Cortex of kidney (tissue), 1 donor: Measurements from ENCODE around the gene KRTAP5-1.
"Not testable (repeated sequence)": the region's sequence is repeated elsewhere in the genome, so short reads cannot be mapped to it uniquely, and the experiment has no call there.

Experiments
- DNase-seq: peaks from one replicate; lab custom pipeline; 2025; lab: John Stamatoyannopoulos, UW

Gene KRTAP5-1, protein sequence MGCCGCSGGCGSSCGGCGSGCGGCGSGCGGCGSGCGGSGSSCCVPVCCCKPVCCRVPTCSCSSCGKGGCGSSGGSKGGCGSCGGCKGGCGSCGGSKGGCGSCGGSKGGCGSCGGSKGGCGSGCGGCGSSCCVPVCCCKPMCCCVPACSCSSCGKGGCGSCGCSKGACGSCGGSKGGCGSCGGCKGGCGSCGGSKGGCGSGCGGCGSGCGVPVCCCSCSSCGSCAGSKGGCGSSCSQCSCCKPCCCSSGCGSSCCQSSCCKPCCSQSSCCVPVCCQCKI

GRCh38 chr11:1584661-1585370 lies at the start of gene KRTAP5-1:
Gene KRTAP5-1 (minus strand): TSS chr11:1585283. CDS start chr11:1585249, 34 bp downstream.
- not testable (repeated sequence) for DNase-seq

DNA sequence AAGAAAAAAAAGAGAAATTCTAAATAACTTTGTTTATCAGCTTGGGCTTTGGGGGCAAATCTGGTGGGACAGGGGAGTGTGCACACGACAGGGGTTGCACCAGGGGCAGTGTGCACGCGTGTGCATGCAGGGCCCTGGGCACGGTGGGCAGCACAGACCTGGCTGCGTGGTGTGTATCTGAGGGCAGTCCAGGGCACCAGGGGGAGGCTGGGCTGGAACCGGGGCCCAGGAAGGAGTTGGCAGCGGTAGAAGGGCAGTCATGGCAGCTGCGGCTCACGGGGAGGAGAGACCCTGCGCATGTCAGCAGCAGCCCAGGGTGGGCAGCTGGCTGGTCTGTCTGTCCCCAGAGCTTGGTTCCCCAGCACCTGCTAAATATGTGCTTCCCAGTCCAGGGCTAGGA lies 48.8 kb upstream of the KRTAP5-1 start:
- DNase-seq: no peak

DNA sequence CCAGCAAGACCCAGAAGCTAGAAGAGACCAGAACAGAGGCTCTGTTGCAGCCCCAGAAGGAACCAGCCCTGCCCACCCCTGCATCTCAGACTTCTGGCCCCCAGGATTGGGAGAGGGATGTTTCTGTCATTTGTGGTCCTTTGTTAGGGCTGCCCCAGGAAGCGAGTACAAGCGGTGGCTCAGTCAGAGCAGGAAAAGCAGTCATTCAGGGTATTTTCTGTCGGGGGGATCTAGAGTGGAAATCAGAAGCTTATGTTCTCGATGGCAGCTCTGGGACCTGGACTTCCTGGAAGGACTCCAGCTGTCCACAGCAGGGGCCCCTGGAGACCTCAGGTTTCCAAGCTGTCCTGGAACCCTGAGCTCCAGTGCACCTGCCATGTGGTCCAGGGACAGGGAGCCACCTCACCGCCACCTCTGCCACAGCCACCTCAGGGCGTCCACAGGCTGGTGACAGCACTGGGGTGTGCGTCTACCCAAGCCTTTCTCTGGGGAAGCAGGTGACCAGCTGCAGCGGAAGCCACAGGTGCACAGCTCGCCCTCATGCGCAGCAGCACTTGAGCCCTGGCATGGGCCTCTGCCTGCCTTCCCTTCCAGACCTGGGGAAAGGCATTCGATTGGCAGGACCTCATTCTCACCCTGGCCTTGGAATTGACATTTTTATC lies 47.1 kb upstream of the KRTAP5-1 start:
- no peak for DNase-seq

DNA sequence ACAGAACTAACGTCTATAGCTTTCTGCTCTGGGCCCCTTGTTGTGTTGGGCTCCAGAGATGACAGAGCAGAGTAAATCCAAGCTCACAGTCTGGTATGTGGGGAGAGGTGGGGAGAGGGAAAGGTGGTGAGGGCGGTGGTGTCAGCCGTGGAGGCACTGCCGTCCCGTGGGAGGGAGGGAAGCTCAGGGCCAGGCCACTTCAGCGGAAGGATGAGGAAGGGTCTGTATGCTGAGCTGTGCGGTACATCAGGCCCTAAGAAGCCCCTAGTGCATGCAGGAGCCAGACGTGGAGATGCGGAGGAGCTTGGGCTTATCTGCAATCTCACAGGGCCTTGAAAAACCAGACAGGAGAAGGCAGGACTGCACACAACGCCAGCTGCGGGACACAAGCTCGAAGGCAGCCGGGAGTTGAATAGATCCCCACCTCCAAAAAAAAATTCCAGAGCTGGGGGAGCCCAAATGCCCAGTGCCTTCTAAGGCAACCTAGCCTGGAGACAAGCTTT lies 46.0 kb upstream of the KRTAP5-1 start:
- no peak for DNase-seq

- DNase-seq: no peak
These were observed 45.2 kb upstream of the KRTAP5-1 start for GRCh38 chr11:1630271-1630670.

DNA sequence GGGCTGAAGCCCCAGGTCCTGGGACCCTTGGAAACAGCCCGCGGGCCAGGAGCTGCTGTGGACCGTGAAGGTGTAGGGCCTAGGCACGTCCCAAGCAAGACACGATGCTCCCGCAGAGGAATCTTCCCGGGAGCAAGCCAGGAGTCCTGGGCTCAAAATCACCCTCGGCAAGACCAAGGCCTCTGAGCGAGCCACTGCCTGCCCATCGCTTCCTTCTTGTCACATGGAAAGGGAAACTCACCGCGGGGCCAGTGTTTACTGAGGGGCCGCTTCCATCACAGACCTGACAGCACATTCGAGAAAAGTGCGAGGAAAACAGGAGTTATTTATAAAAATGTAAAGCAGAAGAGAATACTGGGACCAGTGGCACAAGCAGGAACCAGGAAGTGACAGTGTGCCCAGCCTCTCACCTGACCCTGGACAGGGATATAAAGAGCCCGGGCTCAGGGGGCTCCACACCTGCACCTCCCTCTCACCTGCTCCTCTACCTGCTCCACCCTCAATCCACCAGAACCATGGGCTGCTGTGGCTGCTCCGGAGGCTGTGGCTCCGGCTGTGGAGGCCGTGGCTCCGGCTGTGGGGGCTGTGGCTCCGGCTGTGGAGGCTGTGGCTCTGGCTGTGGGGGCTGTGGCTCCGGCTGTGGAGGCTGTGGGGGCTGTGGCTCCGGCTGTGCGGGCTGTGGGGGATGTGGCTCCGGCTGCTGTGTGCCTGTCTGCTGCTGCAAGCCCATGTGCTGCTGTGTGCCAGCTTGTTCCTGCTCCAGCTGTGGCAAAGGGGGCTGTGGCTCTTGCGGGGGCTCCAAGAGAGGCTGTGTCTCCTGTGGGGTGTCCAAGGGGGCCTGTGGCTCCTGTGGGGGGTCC lies 44.5 kb upstream of the KRTAP5-1 start, which contains the start of gene KRTAP5-5:
Gene KRTAP5-5 (plus strand): TSS at position 450 of the 860 bp plus-strand sequence. CDS start 66 bp downstream, at position 516.
- DNase-seq: no peak

DNA sequence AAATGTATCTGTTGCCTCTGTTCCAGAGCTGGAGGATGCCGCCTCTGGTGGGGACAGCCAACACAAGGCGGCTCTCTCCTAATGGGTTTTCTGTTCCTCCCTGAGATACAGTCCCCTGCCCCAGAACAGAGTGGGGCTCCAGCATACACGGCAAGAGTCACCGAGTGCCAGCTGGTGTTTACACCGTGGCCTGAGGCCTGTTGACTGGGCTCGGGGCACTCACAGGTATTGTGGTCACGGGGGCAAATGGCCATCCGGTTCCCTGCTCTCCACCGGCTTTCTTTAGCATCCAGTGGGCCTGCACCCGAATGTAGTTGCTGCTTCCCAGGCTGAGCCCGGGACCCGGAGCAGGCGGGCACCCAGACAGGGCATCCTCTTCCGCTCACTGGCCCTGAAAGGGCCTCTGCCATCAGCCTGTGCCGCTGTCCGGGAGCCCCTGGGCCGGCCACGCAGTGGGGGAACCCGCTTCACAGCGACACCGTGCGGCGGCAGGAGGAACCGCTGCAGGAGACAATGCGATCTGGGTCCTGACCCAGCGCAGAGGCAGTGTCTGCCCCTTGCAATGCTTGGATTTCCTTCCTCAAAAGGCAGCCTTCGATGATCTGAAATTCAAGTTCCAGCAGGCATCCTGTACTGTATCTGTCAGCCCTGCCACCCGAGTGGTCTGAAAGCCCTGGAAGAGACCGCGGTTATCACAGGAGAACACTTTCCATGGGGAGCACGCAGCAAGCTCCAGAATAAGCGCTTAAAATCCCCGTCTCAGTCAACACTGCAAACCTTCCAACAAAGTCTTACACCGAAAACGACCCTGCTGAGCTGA lies 43.6 kb upstream of the KRTAP5-1 start:
- DNase-seq: no peak

DNA sequence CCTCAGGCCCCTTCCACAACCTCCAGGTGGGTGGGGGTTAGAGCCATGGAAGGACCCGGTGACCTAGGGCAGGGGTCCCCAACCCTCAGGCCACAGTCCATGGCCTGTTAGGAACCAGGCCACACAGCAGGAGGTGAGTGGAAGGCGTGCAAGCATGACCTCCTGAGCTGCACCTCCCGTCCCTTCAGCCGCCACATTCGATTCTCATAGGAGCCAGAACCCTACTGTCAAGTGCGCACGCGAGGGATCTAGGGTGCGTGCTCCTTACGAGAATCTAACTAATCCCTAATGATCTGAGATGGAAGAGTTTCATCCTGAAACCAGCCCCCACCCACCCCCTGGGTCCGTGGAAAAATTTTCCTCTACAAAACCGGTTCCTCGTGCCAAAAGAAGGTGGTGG lies 40.5 kb upstream of the KRTAP5-1 start:
- no peak for DNase-seq

DNA sequence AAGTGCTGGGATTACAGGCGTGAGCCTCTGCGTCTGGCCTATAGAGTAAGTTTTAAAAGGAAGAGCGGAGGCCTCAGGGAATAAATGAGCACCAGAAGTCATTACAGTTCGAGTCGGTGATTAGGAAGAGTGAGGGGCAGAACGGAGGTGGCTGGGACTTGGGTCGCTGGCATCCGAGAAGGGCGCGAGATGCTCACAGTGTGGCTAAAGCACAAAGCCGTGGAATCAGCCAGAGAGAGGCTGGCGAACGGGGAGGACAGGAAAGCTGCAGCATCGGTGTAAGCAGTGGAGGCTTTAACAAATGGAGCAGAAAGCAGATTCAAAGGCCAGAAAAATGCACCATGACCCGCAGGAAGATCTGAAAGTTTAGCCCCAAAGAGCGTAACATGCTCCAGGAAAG lies 39.5 kb upstream of the KRTAP5-1 start:
- DNase-seq: no peak

DNA sequence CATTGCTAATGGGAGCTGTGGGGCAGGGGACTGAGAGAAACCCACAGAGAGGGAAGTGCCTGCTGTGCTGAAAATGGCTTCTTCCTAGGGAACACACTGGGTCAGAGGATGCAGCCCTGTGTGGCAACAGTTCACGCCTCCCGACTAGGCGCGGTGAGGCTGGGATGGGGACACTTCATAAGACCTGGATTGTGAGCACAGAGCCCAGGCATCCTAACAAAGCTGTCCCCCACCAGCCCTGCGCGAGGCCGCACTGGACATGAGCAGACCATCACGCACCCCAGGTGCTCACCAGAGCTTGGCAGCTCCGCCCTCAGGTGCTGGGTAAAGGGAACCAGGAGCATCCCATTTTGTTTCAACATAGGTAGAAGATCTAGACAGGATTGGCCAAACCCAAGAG lies 38.6 kb upstream of the KRTAP5-1 start:
- no peak for DNase-seq

DNA sequence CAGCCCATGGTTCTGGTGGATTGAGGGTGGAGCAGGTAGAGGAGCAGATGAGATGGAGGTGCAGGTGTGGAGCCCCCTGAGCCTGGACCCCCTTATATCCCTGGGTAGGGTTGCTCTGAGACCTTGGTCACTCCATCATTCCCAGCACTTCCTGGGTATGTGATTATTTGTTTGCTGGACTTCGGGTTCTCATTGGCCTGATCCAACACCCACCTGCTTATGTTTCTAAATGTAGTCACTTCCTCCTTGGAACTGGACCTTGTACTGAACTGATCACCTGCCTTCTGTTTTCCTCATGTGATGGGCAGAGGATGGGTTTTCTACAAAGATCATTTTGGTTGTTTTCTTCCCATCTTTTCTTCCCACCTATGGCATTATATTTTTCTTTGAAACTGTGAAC lies 37.0 kb upstream of the KRTAP5-1 start, which contains the start of gene KRTAP5-4:
Gene KRTAP5-4 (minus strand): TSS at position 53 of the 400 bp plus-strand sequence. CDS start 45 bp downstream, at position 8.
- no peak for DNase-seq

GRCh38 chr11:1619449-1619848 lies 34.4 kb upstream of the KRTAP5-1 start:
- no peak for DNase-seq

GRCh38 chr11:1618231-1618630 lies 33.1 kb upstream of the KRTAP5-1 start:
- DNase-seq: no peak

GRCh38 chr11:1608363-1608762 lies 23.3 kb upstream of the KRTAP5-1 start, which contains the start of gene KRTAP5-3:
Gene KRTAP5-3 (minus strand): TSS chr11:1608463. CDS start chr11:1608385, 78 bp downstream.
- DNase-seq: no peak

GRCh38 chr11:1607901-1608300 lies 22.8 kb upstream of the KRTAP5-1 start:
- not testable (repeated sequence) for DNase-seq

GRCh38 chr11:1607156-1607845 lies 22.2 kb upstream of the KRTAP5-1 start:
- not testable (repeated sequence) for DNase-seq

DNA sequence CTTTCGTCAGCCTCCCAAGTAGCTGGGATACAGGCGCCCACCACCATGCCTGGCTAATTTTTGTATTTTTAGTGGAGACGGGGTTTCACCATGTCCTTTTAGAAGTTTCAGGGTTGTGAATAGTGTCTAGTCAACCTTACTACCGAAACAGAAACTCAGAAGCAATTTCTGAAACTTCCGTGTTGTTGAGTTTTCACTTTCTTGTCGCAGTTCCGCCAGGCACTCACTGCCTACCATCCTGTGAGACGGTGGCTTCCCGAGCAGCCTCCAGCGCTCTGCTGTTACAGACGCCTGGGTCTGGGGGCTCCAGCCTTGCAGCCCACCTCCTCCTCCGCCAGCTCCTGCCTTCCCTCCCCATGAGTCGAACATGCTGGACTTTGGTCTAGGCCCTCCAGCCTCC lies 20.8 kb upstream of the KRTAP5-1 start:
- not testable (repeated sequence) for DNase-seq

DNA sequence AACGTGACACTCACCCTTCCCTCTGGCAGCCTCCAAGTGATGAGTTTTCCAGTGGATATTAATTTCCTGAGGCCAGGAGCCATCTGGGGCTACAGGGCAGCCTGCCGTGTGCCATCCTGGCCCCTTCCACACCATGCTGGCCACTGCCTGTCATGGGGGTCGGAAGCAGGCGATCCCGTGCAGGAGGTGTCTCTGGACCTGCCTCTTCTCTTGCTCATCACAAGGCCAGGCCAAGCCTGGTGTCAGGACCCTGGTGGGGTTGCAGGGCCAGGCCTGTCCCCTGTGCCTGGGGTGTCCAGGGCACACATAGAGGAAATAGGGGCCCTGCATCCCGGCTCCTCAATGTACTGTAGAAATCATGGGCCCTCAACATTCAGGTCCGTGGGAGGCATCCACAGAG lies 19.6 kb upstream of the KRTAP5-1 start:
- DNase-seq: no peak

DNA sequence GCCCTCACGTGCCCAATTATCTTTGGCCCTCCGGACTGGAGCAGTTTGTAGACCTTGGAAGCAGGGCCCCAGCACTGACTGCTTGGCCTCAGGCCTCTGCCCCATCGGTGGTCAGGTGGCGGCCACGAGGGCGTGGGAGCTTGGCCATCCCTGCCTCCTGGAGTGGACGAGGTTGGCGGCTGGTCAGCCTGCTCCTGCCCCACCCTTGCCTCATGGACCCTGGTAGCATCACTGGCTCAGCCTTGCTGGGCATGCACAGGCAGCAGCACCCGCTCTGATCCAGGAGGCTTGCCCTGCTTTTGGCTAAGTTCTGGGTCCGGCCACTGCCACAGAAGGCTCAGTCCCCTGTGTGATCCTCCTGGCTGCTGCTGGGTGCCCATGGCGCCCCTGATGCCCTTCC lies 19.1 kb upstream of the KRTAP5-1 start:
- DNase-seq: no peak

GRCh38 chr11:1603629-1604028 lies 18.5 kb upstream of the KRTAP5-1 start:
- DNase-seq: no peak
